H1 (cell line): ENCODE measurements around the gene IL18BP. TPM values are rescaled to one million over a fixed set of nuclear protein-coding genes. Genes with fewer than 3 reads are reported as not detected.

Experiments
- CTCF ChIA-PET: fragments of 300-600 bp; sonication (Branson Sonifier 250); formaldehyde crosslinking; loops from one replicate; lab custom pipeline; 2021; ENCODE audit not compliant: partially characterized antibody; lab: Charles Lee
- POLR2A ChIA-PET: fragments of 300-600 bp; sonication (Branson Sonifier 250); formaldehyde crosslinking; loops from one replicate; lab custom pipeline; 2021; ENCODE audit warnings: inconsistent platforms; ENCODE audit not compliant: partially characterized antibody; lab: Charles Lee
- DNase-seq, 2 experiments: peaks; one replicate each; pipeline versions ENCODE4 v3.0.0 to v3.0.0-alpha.2; 2010 to 2022; ENCODE audit warnings: low spot score in 2 of 2, low read depth in 1 of 2, mixed read lengths in 1 of 2
- FAIRE-seq: peaks from 2 replicates; lab custom pipeline; 2011; peaks lifted over from hg19 to GRCh38; lab: Jason Lieb, UNC
- H2AFZ ChIP-seq: 2 replicates; pipeline ENCODE4 v1.8.1; 2012; ENCODE audit warnings: low read length, inconsistent platforms
- H2AK5ac ChIP-seq: 2 replicates; pipeline ENCODE4 v1.6.1; 2013; ENCODE audit warnings: low read depth, low read length
- H2BK120ac ChIP-seq: replicated peaks from 2 replicates; pipeline ENCODE3; 2013; ENCODE audit warnings: low read depth, low read length, inconsistent platforms
- H2BK12ac ChIP-seq: 2 replicates; pipeline ENCODE4 v1.6.1; 2013; ENCODE audit warnings: low read depth, low read length
- H2BK15ac ChIP-seq: 2 replicates; pipeline ENCODE4 v1.6.1; 2013; ENCODE audit warnings: low read length
- H2BK20ac ChIP-seq: 2 replicates; pipeline ENCODE4 v1.6.1; 2013; ENCODE audit warnings: low read length
- H2BK5ac ChIP-seq: 2 replicates; pipeline ENCODE4 v1.6.1; 2013; ENCODE audit warnings: low read depth, low read length
- H3K14ac ChIP-seq: 2 replicates; pipeline ENCODE4 v1.6.1; 2013; ENCODE audit warnings: inconsistent platforms; ENCODE audit not compliant: insufficient read length
- H3K18ac ChIP-seq: 2 replicates; pipeline ENCODE4 v1.6.1; 2013; ENCODE audit warnings: low read length; ENCODE audit errors: extremely low read depth
- H3K23ac ChIP-seq: 2 replicates; pipeline ENCODE4 v1.6.1; 2013; ENCODE audit warnings: inconsistent platforms; ENCODE audit not compliant: insufficient read length
- H3K23me2 ChIP-seq: 2 replicates; pipeline ENCODE4 v1.6.1; 2013; ENCODE audit warnings: low read depth, low read length
- H3K27ac ChIP-seq: 2 replicates; pipeline ENCODE4 v1.6.1; 2011; ENCODE audit warnings: low read depth, low read length, inconsistent platforms
- H3K27me3 ChIP-seq, 4 experiments: replicated peaks in 1 of 4; 1 replicate in 1 of 4; 2 replicates in 3 of 4; pipeline versions ENCODE4 v1.6.1 to v1.8.1; 2011 to 2013; ENCODE audit warnings: low read length in 3 of 4, mild to moderate bottlenecking in 3 of 4, inconsistent platforms in 2 of 4, mixed read lengths in 2 of 4, moderate library complexity in 1 of 4; ENCODE audit not compliant: control insufficient read depth in 3 of 4, insufficient read depth in 3 of 4; ENCODE audit errors: extremely low read depth in 1 of 4
- H3K36me3 ChIP-seq, 4 experiments: 2 replicates each; pipeline versions ENCODE4 v1.6.1 to v1.8.1; 2011 to 2013; ENCODE audit warnings: mild to moderate bottlenecking in 4 of 4, low read length in 3 of 4, moderate library complexity in 2 of 4, control low read depth in 1 of 4, inconsistent platforms in 1 of 4; ENCODE audit not compliant: insufficient read depth in 4 of 4, control insufficient read depth in 2 of 4
- H3K4ac ChIP-seq: replicated peaks from 2 replicates; pipeline ENCODE3; 2013; ENCODE audit warnings: low read length, low read depth, mixed read lengths, inconsistent platforms; ENCODE audit not compliant: insufficient read length
- H3K4me1 ChIP-seq, 4 experiments: replicated peaks in 1 of 4; 1 replicate in 1 of 4; 2 replicates in 3 of 4; pipeline versions ENCODE4 v1.6.1 to v1.8.1; 2011 to 2013; ENCODE audit warnings: low read length in 3 of 4, inconsistent platforms in 2 of 4, mixed read lengths in 1 of 4; ENCODE audit not compliant: insufficient read depth in 4 of 4, control insufficient read depth in 3 of 4
- H3K4me2 ChIP-seq, 2 experiments: 2 replicates each; pipeline versions ENCODE4 v1.6.1 to v1.8.1; 2011 to 2013; ENCODE audit warnings: low read depth in 2 of 2, low read length in 2 of 2, control low read depth in 1 of 2, inconsistent platforms in 1 of 2, mild to moderate bottlenecking in 1 of 2; ENCODE audit not compliant: insufficient read depth in 1 of 2
- H3K4me3 ChIP-seq, 4 experiments: fragments of 200-600, 300-600 bp in 1 of 4; sonication (generic), shearing (Covaris generic), sonication (Bioruptor Twin) in 1 of 4; 2 replicates each; pipeline versions ENCODE4 v1.5.1 to v1.8.1; 2011 to 2016; ENCODE audit warnings: low read length in 4 of 4, low read depth in 3 of 4, control low read depth in 2 of 4, inconsistent platforms in 2 of 4, mild to moderate bottlenecking in 2 of 4, mixed read lengths in 1 of 4, moderate library complexity in 1 of 4; ENCODE audit not compliant: insufficient read depth in 2 of 4; ENCODE audit errors: extremely low read depth in 1 of 4
- H3K56ac ChIP-seq: replicated peaks from 2 replicates; pipeline ENCODE3; 2013; ENCODE audit warnings: low read depth, mild to moderate bottlenecking, mixed read lengths, low read length, inconsistent platforms; ENCODE audit not compliant: insufficient read length
- H3K79me1 ChIP-seq: 2 replicates; pipeline ENCODE4 v1.6.1; 2013; ENCODE audit warnings: low read depth, low read length, control low read depth
- H3K79me2 ChIP-seq, 2 experiments: 2 replicates each; pipeline versions ENCODE4 v1.6.1 to v1.8.1; 2012 to 2013; ENCODE audit warnings: low read length in 2 of 2, mild to moderate bottlenecking in 2 of 2, inconsistent platforms in 1 of 2; ENCODE audit not compliant: insufficient read depth in 2 of 2, control insufficient read depth in 1 of 2
- H3K9ac ChIP-seq, 4 experiments: replicated peaks in 1 of 4; 1 replicate in 1 of 4; 2 replicates in 3 of 4; pipeline versions ENCODE4 v1.6.1 to v1.8.1; 2011 to 2013; ENCODE audit warnings: low read depth in 3 of 4, low read length in 3 of 4, control low read depth in 2 of 4, mild to moderate bottlenecking in 2 of 4, moderate library complexity in 2 of 4, inconsistent platforms in 1 of 4; ENCODE audit errors: extremely low read depth in 1 of 4
- H3K9me3 ChIP-seq, 2 experiments: 2 replicates each; pipeline versions ENCODE4 v1.6.1 to v1.8.1; 2012 to 2013; ENCODE audit warnings: mild to moderate bottlenecking in 2 of 2, moderate library complexity in 2 of 2, control low read depth in 1 of 2, inconsistent platforms in 1 of 2, low read depth in 1 of 2, low read length in 1 of 2, mixed read lengths in 1 of 2; ENCODE audit not compliant: insufficient read depth in 2 of 2
- H4K20me1 ChIP-seq, 2 experiments: replicated peaks in 1 of 2; 2 replicates each; pipeline versions ENCODE3 to v1.8.1; 2011 to 2013; ENCODE audit warnings: inconsistent platforms in 2 of 2, low read length in 2 of 2, mild to moderate bottlenecking in 1 of 2; ENCODE audit not compliant: insufficient read depth in 2 of 2, control insufficient read depth in 1 of 2
- H4K5ac ChIP-seq: 2 replicates; pipeline ENCODE4 v1.6.1; 2013; ENCODE audit warnings: low read length, low read depth, mixed read lengths, inconsistent platforms; ENCODE audit not compliant: insufficient read length
- H4K8ac ChIP-seq: 2 replicates; pipeline ENCODE4 v1.8.0; 2013; ENCODE audit warnings: mild to moderate bottlenecking, moderate library complexity, low read length, inconsistent platforms; ENCODE audit not compliant: insufficient read depth; ENCODE audit errors: extremely low read depth
- H4K91ac ChIP-seq: replicated peaks from 2 replicates; pipeline ENCODE3; 2013; ENCODE audit warnings: low read length, mixed read lengths, inconsistent platforms; ENCODE audit not compliant: insufficient read length
- HDAC2 ChIP-seq, 2 experiments: fragments of 300-600 bp in 1 of 2; sonication (generic) in 1 of 2; IDR thresholded peaks; 2 replicates each; pipeline ENCODE4 v1.6.1; 2011 to 2012; ENCODE audit warnings: low read depth in 2 of 2, low read length in 2 of 2, mild to moderate bottlenecking in 2 of 2, moderate library complexity in 2 of 2, borderline replicate concordance in 1 of 2, inconsistent platforms in 1 of 2
- HDAC6 ChIP-seq: IDR thresholded peaks from one replicate; pipeline ENCODE4 v1.7.1; 2012; ENCODE audit warnings: low read depth, mild to moderate bottlenecking, inconsistent platforms, low read length, moderate library complexity
- KDM1A ChIP-seq: fragments of 200-600, 300-600 bp; sonication (generic); IDR thresholded peaks from 2 replicates; pipeline ENCODE4 v1.7.1; 2016; ENCODE audit warnings: mild to moderate bottlenecking, low read length, borderline replicate concordance
- MAX ChIP-seq: IDR thresholded peaks from 2 replicates; pipeline ENCODE4 v1.6.1; 2012; ENCODE audit warnings: inconsistent platforms
- POLR2A ChIP-seq, 2 experiments: IDR thresholded peaks; 1 replicate in 1 of 2; 2 replicates in 1 of 2; pipeline ENCODE4 v1.6.1; 2011; ENCODE audit warnings: low read depth in 2 of 2, low read length in 2 of 2, mild to moderate bottlenecking in 2 of 2; ENCODE audit errors: control extremely low read depth in 1 of 2
- RBBP5 ChIP-seq: IDR thresholded peaks from 2 replicates; pipeline ENCODE4 v1.7.1; 2012; ENCODE audit warnings: low read depth, mild to moderate bottlenecking, inconsistent platforms, low read length, moderate library complexity, borderline replicate concordance
- RXRA ChIP-seq: IDR thresholded peaks from 2 replicates; pipeline ENCODE4 v1.6.1; 2011; ENCODE audit warnings: low read depth, mild to moderate bottlenecking, low read length, moderate library complexity; ENCODE audit not compliant: insufficient read depth
- SAP30 ChIP-seq: fragments of 300-600 bp; sonication (generic); IDR thresholded peaks from 2 replicates; pipeline ENCODE4 v1.7.1; 2012; ENCODE audit warnings: low read length, moderate library complexity, mild to moderate bottlenecking, inconsistent platforms; ENCODE audit not compliant: insufficient read depth, insufficient replicate concordance
- SIN3A ChIP-seq, 2 experiments: IDR thresholded peaks in 1 of 2; conservative IDR thresholded peaks in 1 of 2; 2 replicates each; pipeline ENCODE4 v1.6.1; 2011 to 2012; ENCODE audit warnings: low read length in 2 of 2, improper control_type of control experiment in 1 of 2, low read depth in 1 of 2, mild to moderate bottlenecking in 1 of 2
- SIX5 ChIP-seq: IDR thresholded peaks from 2 replicates; pipeline ENCODE4 v1.6.1; 2011; ENCODE audit warnings: mild to moderate bottlenecking, low read depth, low read length
- TAF1 ChIP-seq: IDR thresholded peaks from 2 replicates; pipeline ENCODE4 v1.6.1; 2011; ENCODE audit warnings: mild to moderate bottlenecking, low read depth, low read length
- TCF12 ChIP-seq: IDR thresholded peaks from 2 replicates; pipeline ENCODE4 v1.6.1; 2011; ENCODE audit warnings: low read depth, mild to moderate bottlenecking, low read length
- YY1 ChIP-seq: IDR thresholded peaks from 2 replicates; pipeline ENCODE4 v1.6.1; 2011; ENCODE audit warnings: low read depth, mild to moderate bottlenecking, low read length
- WGBS, 2 experiments: shearing (Covaris generic) in 1 of 2; methylation state at CpG; one replicate each; pipeline versions ENCODE4 v1.1.6 to v1.1.7; 2013 to 2015; ENCODE audit warnings: low lambda C conversion rate in 2 of 2, mixed read lengths in 2 of 2, inconsistent platforms in 1 of 2, low coverage in 1 of 2, missing lambda C conversion rate in 1 of 2; ENCODE audit not compliant: insufficient replicate concordance in 2 of 2, insufficient coverage in 1 of 2, insufficient read length in 1 of 2; ENCODE audit errors: extremely low coverage in 1 of 2, missing lambda C conversion rate in 1 of 2; 5-methylcytosine and 5-hydroxymethylcytosine counted together
- polyA plus RNA-seq, 7 experiments: library from polyadenylated mRNA; depleted of rRNA in 3 of 7; stranded (reverse) in 5 of 7; unstranded in 2 of 7; fragments of >200 nt in 5 of 7; fragments of 200-250 nt in 2 of 7; gene quantifications; 1 replicate in 5 of 7; 2 replicates in 1 of 7; 4 replicates in 1 of 7; pipeline versions ENCODE4 v1.2.1 to v1.2.3, GENCODE V29; 2011 to 2013; ENCODE audit warnings: missing spikeins in 2 of 7, mixed read lengths in 2 of 7
- total RNA-seq: library from RNA; stranded (reverse); fragmentation: NEBNext Ultra II Directional; extraction: Animal tissue kit (Norgen Biotek cat#: 25700); gene quantifications from 2 replicates; pipeline ENCODE4 v1.2.1, GENCODE V29; 2021

Gene IL18BP
- total and polyA plus RNA-seq, 2 of the 8 experiments (the other 6 are each of a cell fraction or from before 2014, with no cell fraction given), result 9.8 to 17.0 TPM

GRCh38 chr11:71992136-71992730, 6.5 kb upstream of the IL18BP start:
- no peaks in the 10 kb centered on the region for H3K4me1 ChIP-seq
- no peak overlapping the region for H4K91ac ChIP-seq
- H3K36me3 ChIP-seq, result peaks cover 5 to 10% (median 8%) of the 10 kb centered on the region in 4 experiments; a peak in 7 of 8 replicates
- no peaks in the 10 kb centered on the region for H3K79me1 ChIP-seq
- H2AK5ac ChIP-seq, result no peak overlapping the region
- H3K56ac ChIP-seq, result no peak overlapping the region
- no peak overlapping the region for H3K9ac ChIP-seq
- DNase-seq (no peak), FAIRE-seq (no peak)
- peak overlapping the region; percentile 21; the same call in 1 of the 2 replicates for H3K27ac ChIP-seq
- H2BK20ac ChIP-seq, result no peak overlapping the region
- no peak overlapping the region for H3K23ac ChIP-seq
- H2BK120ac ChIP-seq, result no peak overlapping the region
- H3K23me2 ChIP-seq, result no peaks in the 10 kb centered on the region
- no peak overlapping the region for H2AFZ ChIP-seq
- no peak overlapping the region for H4K5ac ChIP-seq
- H2BK12ac ChIP-seq, result no peak overlapping the region
- POLR2A ChIA-PET, result interaction anchor here (0.6 to 0.8 kb wide), 2 partner anchors 63 to 442 kb away, joined by 3 to 5 read pairs; partner anchors contain the start of genes CLPB and RNF121
- H4K20me1 ChIP-seq, result peaks cover 5 to 9% of the 10 kb centered on the region in 2 experiments
- no peak overlapping the region for H2BK5ac ChIP-seq
- H3K4me2 ChIP-seq, result no peak overlapping the region
- H3K4ac ChIP-seq, result no peak overlapping the region
- no peak overlapping the region for H3K14ac ChIP-seq
- no peak overlapping the region for H4K8ac ChIP-seq
- no peak overlapping the region for H3K18ac ChIP-seq
- H3K79me2 ChIP-seq, result no peaks in the 10 kb centered on the region; a peak in 1 of 4 replicates
- H3K9me3 ChIP-seq, result no peaks in the 10 kb centered on the region
- WGBS, 2 experiments, result 86% methylated on average over 3 of the region's 3 CpGs; no CpG with 5 or more reads in 1 of the 2 experiments
- no peaks in the 10 kb centered on the region for H3K27me3 ChIP-seq
- H2BK15ac ChIP-seq, result no peak overlapping the region
- CTCF ChIA-PET, result interaction anchor here (1.3 to 1.7 kb wide), 2 partner anchors 15 to 99 kb away, joined by 3 to 8 read pairs; no protein-coding TSS in a partner anchor
- H3K4me3 ChIP-seq, result no peak overlapping the region
- TF ChIP-seq RBBP5 (no peak), RXRA (no peak), POLR2A (IDR thresholded peaks at IDR 0.05; ENCODE audit: control extremely low read depth in 1 of 2, low read depth in 2 of 2, low read length in 2 of 2) (no peak), SIX5 (no peak), HDAC2 (IDR thresholded peaks at IDR 0.05; ENCODE audit: borderline replicate concordance in 1 of 2, low read depth in 2 of 2, low read length in 2 of 2) (no peak), HDAC6 (no peak), YY1 (no peak), SAP30 (no peak), KDM1A (no peak), SIN3A (conservative IDR thresholded peaks at IDR 0.05 in 1 of 2, IDR thresholded peaks at IDR 0.05 in 1 of 2; ENCODE audit: low read depth in 1 of 2, low read length in 2 of 2) (no peak), TCF12 (no peak), TAF1 (no peak), MAX (no peak)
